Thoracic aorta (tissue), 2 donors: ENCODE results near the gene FURIN. TPM values are rescaled to one million over a fixed set of nuclear protein-coding genes. Genes with fewer than 3 reads are reported as not detected.
A peak's percentile ranks its signal among the peaks of the same experiment; 100 is the strongest.
"Not testable (repeated sequence)": the region's sequence is repeated elsewhere in the genome, so short reads cannot be mapped to it uniquely, and the experiment has no call there.

Experiments
- ATAC-seq: fragments of 150-250 bp; one replicate; pipeline ENCODE4 v1.8.0; 2017; ENCODE audit warnings: low read depth; ENCODE audit not compliant: insufficient number of reproducible peaks, low FRiP score
- DNase-seq: peaks from one replicate; pipeline ENCODE4 v3.0.0-alpha.2; 2020; ENCODE audit warnings: low spot score
- H3K27ac ChIP-seq, 2 donors: fragments of 200-600 bp; sonication (generic); 1 replicate in 1 of 2; 2 replicates in 1 of 2; pipeline ENCODE4 v1.5.1; 2016; ENCODE audit warnings: mild to moderate bottlenecking in 2 of 2, moderate library complexity in 2 of 2
- H3K27me3 ChIP-seq: fragments of 200-600 bp; sonication (generic); replicated peaks from 2 replicates; pipeline ENCODE4 v1.6.0; 2016; ENCODE audit warnings: mild to moderate bottlenecking; ENCODE audit not compliant: insufficient read depth
- H3K36me3 ChIP-seq: fragments of 200-600 bp; sonication (generic); one replicate; pipeline ENCODE4 v1.5.1; 2016
- H3K4me1 ChIP-seq, 2 donors: fragments of 200-600 bp; sonication (generic); 1 replicate in 1 of 2; 2 replicates in 1 of 2; pipeline versions ENCODE4 v1.5.1 to v1.6.0; 2016; ENCODE audit warnings: low read depth in 2 of 2, mild to moderate bottlenecking in 1 of 2; ENCODE audit not compliant: control insufficient read depth in 1 of 2
- H3K4me3 ChIP-seq: fragments of 200-600 bp; sonication (generic); 2 replicates; pipeline ENCODE4 v1.5.1; 2016; ENCODE audit warnings: mild to moderate bottlenecking
- H3K9me3 ChIP-seq: fragments of 200-600 bp; sonication (generic); 2 replicates; pipeline ENCODE4 v1.5.1; 2016
- CTCF ChIP-seq: fragments of 200-600 bp; sonication (generic); IDR thresholded peaks from one replicate; pipeline ENCODE4 v1.5.1; 2019; ENCODE audit warnings: antibody characterized with exemption
- total RNA-seq, 2 donors: library from RNA; depleted of rRNA; stranded (reverse); fragments of >200 nt; gene quantifications; one replicate each; pipeline versions ENCODE4 v1.1.0 to v1.2.3, GENCODE V29; 2016

FURIN gene
- total RNA-seq, 2 donors from 2014 or later = 78.4 to 89.7 TPM

GRCh38 chr15:90924375-90924774, 56.0 kb downstream of the FURIN start:
- no peaks in the 10 kb centered on the region for H3K27me3 ChIP-seq
- ATAC-seq (no peak), DNase-seq (no peak)
- H3K4me3 ChIP-seq = no peak overlapping the region
- H3K4me1 ChIP-seq = peaks cover 0 to 5% of the 10 kb centered on the region in 2 donors
- H3K27ac ChIP-seq = no peak overlapping the region
- no peaks in the 10 kb centered on the region for H3K9me3 ChIP-seq
- H3K36me3 ChIP-seq = peaks cover 15% of the 10 kb centered on the region
- TF ChIP-seq CTCF = no peak

GRCh38 chr15:90926766-90927165, 58.4 kb downstream of the FURIN start:
- H3K9me3 ChIP-seq, DNase-seq, H3K27ac ChIP-seq, ATAC-seq, H3K27me3 ChIP-seq, H3K4me3 ChIP-seq, H3K36me3 ChIP-seq: not testable (repeated sequence)
- H3K4me1 ChIP-seq = peaks cover 0 to 19% of the 10 kb centered on the region in 2 donors

GRCh38 chr15:90928106-90928505, 59.7 kb downstream of the FURIN start:
- not testable (repeated sequence) for H3K9me3 ChIP-seq, ATAC-seq, H3K4me3 ChIP-seq, H3K36me3 ChIP-seq, H3K27ac ChIP-seq, H3K27me3 ChIP-seq, DNase-seq
- H3K4me1 ChIP-seq = peaks cover 0 to 28% of the 10 kb centered on the region in 2 donors

- Histone ChIP-seq H3K27me3 (no peaks in the 10 kb centered on the region), H3K27ac (peak overlapping the region; percentile 87 to 88), H3K36me3 (no peaks in the 10 kb centered on the region), H3K4me1 (peaks cover 1 to 30% of the 10 kb centered on the region in 2 donors), H3K9me3 (no peaks in the 10 kb centered on the region), H3K4me3 (peak overlapping the region; percentile 77)
- ATAC-seq (no peak), DNase-seq (no peak)
- no peak for TF ChIP-seq CTCF
These were observed 61.0 kb downstream of the FURIN start for GRCh38 chr15:90929246-90930019.

GRCh38 chr15:90930861-90931574, 62.6 kb downstream of the FURIN start:
- peak overlapping the region; percentile 87 to 88 for H3K27ac ChIP-seq
- peaks cover 7 to 39% of the 10 kb centered on the region in 2 donors for H3K4me1 ChIP-seq
- no peaks in the 10 kb centered on the region for H3K27me3 ChIP-seq
- no peaks in the 10 kb centered on the region for H3K36me3 ChIP-seq
- ATAC-seq = no peak
- DNase-seq = no peak
- H3K4me3 ChIP-seq = peak overlapping the region; percentile 77
- no peaks in the 10 kb centered on the region for H3K9me3 ChIP-seq
- no peak for TF ChIP-seq CTCF

GRCh38 chr15:90931575-90931827, 63.1 kb downstream of the FURIN start:
- H3K36me3 ChIP-seq = no peaks in the 10 kb centered on the region
- DNase-seq (no peak), ATAC-seq (no peak)
- no peaks in the 10 kb centered on the region for H3K9me3 ChIP-seq
- H3K27ac ChIP-seq = peak overlapping the region; percentile 87 to 88
- no peak for TF ChIP-seq CTCF
- no peaks in the 10 kb centered on the region for H3K27me3 ChIP-seq
- H3K4me1 ChIP-seq = peaks cover 12 to 44% of the 10 kb centered on the region in 2 donors
- H3K4me3 ChIP-seq = peak overlapping the region; percentile 89
